MM.1S (cell line): ENCODE measurements around the gene HRAS.

Experiments used
- DNase-seq: peaks from one replicate; pipeline ENCODE4 v3.0.0-alpha.2; 2015
- H2AFZ ChIP-seq: fragments of 300-600 bp; sonication (generic); 2 replicates; pipeline ENCODE4 v1.6.0; 2016; ENCODE audit warnings: antibody characterized with exemption, low read length
- H3F3A ChIP-seq: fragments of 300-600 bp; sonication (generic); 2 replicates; pipeline ENCODE4 v1.6.1; 2016; ENCODE audit warnings: mild to moderate bottlenecking, antibody characterized with exemption, low read length, moderate library complexity, mixed read lengths; ENCODE audit not compliant: insufficient read depth
- H3K27ac ChIP-seq: fragments of 300-600 bp; sonication (generic); 2 replicates; pipeline ENCODE4 v1.5.1; 2016; ENCODE audit warnings: mild to moderate bottlenecking, low read length
- H3K27me3 ChIP-seq: fragments of 300-600 bp; sonication (generic); replicated peaks from 2 replicates; pipeline ENCODE4 v1.6.0; 2016; ENCODE audit warnings: low read length; ENCODE audit not compliant: insufficient read depth
- H3K36me3 ChIP-seq: fragments of 300-600 bp; sonication (generic); replicated peaks from 2 replicates; pipeline ENCODE4 v1.6.1; 2016; ENCODE audit warnings: mild to moderate bottlenecking, low read length, mixed read lengths; ENCODE audit not compliant: insufficient read depth
- H3K4me1 ChIP-seq: fragments of 300-600 bp; sonication (generic); 2 replicates; pipeline ENCODE4 v1.6.1; 2016; ENCODE audit warnings: low read length, mixed read lengths
- H3K4me2 ChIP-seq: fragments of 300-600 bp; sonication (generic); 2 replicates; pipeline ENCODE4 v1.6.0; 2016; ENCODE audit warnings: low read depth, low read length
- H3K4me3 ChIP-seq: fragments of 300-600 bp; sonication (generic); 2 replicates; pipeline ENCODE4 v1.5.1; 2016; ENCODE audit warnings: low read length, mixed read lengths
- H3K79me2 ChIP-seq: fragments of 300-600 bp; sonication (generic); 2 replicates; pipeline ENCODE4 v1.6.1; 2016; ENCODE audit warnings: mixed run types, low read length, mixed read lengths
- H3K9ac ChIP-seq: fragments of 300-600 bp; sonication (generic); 2 replicates; pipeline ENCODE4 v1.6.1; 2016; ENCODE audit warnings: low read length, mixed read lengths
- H3K9me2 ChIP-seq: fragments of 300-600 bp; sonication (generic); replicated peaks from 2 replicates; pipeline ENCODE4 v1.6.1; 2016; ENCODE audit warnings: mild to moderate bottlenecking, low read length, mixed read lengths; ENCODE audit not compliant: insufficient read depth
- H3K9me3 ChIP-seq: fragments of 300-600 bp; sonication (generic); replicated peaks from 2 replicates; pipeline ENCODE4 v1.6.1; 2016; ENCODE audit warnings: mild to moderate bottlenecking, low read length, mixed read lengths; ENCODE audit not compliant: insufficient read depth
- H4K20me1 ChIP-seq: fragments of 300-600 bp; sonication (generic); 2 replicates; pipeline ENCODE4 v1.6.1; 2016; ENCODE audit warnings: mild to moderate bottlenecking, low read length, moderate library complexity, mixed read lengths; ENCODE audit not compliant: insufficient read depth
- EZH2 ChIP-seq: fragments of 300-600 bp; sonication (generic); optimal IDR thresholded peaks from 2 replicates; pipeline ENCODE3; 2017; ENCODE audit warnings: low read depth, mild to moderate bottlenecking, antibody characterized with exemption, low read length, mixed read lengths
- EZH2phosphoT487 ChIP-seq: fragments of 300-600 bp; sonication (generic); IDR thresholded peaks from 2 replicates; pipeline ENCODE4 v1.6.1; 2018; ENCODE audit warnings: antibody characterized with exemption, low read length
- TF ChIP-seq, protein P1 (sequence below): fragments of 300-600 bp; sonication (generic); IDR thresholded peaks from 2 replicates; pipeline ENCODE4 v1.5.1; 2016; ENCODE audit warnings: antibody characterized with exemption, low read length, mixed read lengths

Gene HRAS

DNA sequence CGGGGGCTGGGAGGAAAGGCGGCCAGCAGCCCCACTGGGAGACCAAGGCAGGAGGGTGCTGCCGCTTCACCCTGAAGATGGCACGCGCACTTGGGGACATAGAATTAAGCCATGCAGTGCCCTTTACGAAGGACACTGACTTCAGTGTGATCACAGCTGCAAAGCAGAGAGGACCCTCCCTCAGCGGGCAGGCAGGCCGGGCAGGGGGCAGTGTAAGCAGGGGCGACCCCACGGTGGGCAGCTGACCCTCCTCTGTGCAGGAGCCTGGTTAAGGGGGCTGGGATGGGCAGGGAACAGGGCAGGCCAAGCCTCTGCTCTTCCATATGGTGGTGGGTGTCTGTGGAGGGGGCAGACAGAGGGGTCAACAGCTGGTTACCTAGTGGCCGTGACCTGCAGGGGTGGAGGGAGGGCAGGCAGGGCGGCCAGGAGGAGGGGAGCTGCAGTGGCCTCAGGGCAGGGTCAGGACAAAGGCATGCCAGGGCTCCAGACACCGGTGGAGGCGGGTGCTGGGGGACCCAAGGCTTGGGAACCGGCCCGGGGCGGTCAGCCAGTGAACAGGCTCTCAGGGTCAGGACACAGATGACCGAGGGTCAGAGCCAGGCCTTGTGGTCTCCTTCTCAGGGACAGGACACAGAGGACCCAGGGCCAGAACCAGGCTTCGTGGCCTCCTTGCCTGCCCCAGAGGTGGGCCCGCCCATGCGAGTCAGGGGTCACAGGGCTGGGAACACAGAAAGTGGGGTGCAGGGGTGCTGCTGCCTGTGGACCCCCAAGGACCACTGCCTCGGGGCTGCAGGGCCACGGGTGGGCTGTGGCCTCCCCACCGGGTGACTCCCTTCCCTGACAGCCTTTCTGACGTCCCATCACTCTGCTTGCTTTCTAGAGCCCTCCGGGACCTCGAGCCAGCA lies 18.0 kb upstream of the HRAS start:
- Histone ChIP-seq H3K27ac (no peak overlapping the region), H3F3A (no peaks in the 10 kb centered on the region), H3K9ac (no peak overlapping the region)

DNA sequence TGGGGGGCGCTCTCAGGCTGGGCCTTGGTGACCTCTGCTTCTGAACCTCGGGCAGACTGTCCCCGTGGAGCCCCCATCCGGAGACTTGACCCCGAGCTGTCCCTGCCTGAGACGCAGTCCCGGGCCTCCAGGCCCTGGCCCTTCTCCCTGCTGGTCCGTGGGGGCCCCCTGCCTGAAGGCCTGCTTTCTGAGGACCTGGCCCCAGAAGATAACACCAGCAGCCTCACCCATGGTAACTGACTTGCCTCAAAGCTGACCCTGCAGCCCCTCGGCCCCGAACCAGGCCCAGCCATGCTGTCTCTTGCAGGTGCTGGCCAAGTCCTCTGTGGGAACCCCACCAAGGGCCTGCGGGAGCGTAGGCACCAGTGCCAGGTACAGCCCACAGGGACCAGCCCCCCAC lies 16.2 kb upstream of the HRAS start:
- Histone ChIP-seq H2AFZ (no peak overlapping the region), H3K9ac (no peak overlapping the region), H3K9me3 (no peaks in the 10 kb centered on the region), H3K4me1 (no peaks in the 10 kb centered on the region), H3K4me2 (no peak overlapping the region), H3K4me3 (no peak overlapping the region), H3K36me3 (no peaks in the 10 kb centered on the region), H3K27ac (no peak overlapping the region), H4K20me1 (no peaks in the 10 kb centered on the region), H3K9me2 (no peaks in the 10 kb centered on the region), H3K27me3 (peaks cover 16% of the 10 kb centered on the region), H3K79me2 (no peaks in the 10 kb centered on the region), H3F3A (no peaks in the 10 kb centered on the region)
- no peak for DNase-seq
- TF ChIP-seq EZH2 (no peak), EZH2phosphoT487 (no peak)

More for the DNA sequence above, 18.0 kb upstream of the HRAS start:
- Histone ChIP-seq H3K4me1 (no peaks in the 10 kb centered on the region), H3K4me3 (no peak overlapping the region), H3K79me2 (no peaks in the 10 kb centered on the region), H3K36me3 (no peaks in the 10 kb centered on the region), H3K9me3 (no peaks in the 10 kb centered on the region), H2AFZ (no peak overlapping the region), H3K9me2 (no peaks in the 10 kb centered on the region), H3K27me3 (peaks cover 31% of the 10 kb centered on the region), H4K20me1 (no peaks in the 10 kb centered on the region), H3K4me2 (no peak overlapping the region)
- no peak for DNase-seq
- TF ChIP-seq, protein P1, sequence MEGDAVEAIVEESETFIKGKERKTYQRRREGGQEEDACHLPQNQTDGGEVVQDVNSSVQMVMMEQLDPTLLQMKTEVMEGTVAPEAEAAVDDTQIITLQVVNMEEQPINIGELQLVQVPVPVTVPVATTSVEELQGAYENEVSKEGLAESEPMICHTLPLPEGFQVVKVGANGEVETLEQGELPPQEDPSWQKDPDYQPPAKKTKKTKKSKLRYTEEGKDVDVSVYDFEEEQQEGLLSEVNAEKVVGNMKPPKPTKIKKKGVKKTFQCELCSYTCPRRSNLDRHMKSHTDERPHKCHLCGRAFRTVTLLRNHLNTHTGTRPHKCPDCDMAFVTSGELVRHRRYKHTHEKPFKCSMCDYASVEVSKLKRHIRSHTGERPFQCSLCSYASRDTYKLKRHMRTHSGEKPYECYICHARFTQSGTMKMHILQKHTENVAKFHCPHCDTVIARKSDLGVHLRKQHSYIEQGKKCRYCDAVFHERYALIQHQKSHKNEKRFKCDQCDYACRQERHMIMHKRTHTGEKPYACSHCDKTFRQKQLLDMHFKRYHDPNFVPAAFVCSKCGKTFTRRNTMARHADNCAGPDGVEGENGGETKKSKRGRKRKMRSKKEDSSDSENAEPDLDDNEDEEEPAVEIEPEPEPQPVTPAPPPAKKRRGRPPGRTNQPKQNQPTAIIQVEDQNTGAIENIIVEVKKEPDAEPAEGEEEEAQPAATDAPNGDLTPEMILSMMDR: no peak
- TF ChIP-seq EZH2: no peak
- no peak for TF ChIP-seq EZH2phosphoT487

DNA sequence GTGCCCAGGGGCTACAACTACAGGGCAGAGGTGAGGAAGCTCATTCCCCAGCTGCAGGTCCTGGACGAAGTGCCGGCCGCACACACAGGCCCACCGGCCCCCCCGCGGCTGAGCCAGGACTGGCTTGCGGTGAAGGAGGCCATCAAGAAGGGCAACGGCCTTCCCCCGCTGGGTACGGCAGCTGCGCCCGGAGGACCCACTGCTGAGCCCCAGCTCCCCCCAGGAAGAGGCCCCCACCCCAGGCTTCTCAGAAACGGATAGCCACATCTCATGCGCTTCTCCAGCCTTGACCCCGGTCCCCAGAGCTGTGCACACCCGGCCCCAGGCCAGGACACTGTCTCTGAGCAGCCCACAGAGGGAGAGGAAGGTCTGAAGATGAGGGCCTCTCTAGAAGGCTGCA lies 15.8 kb upstream of the HRAS start:
- H3K36me3 ChIP-seq: no peaks in the 10 kb centered on the region
- no peaks in the 10 kb centered on the region for H3K9me2 ChIP-seq
- peaks cover 12% of the 10 kb centered on the region for H3K27me3 ChIP-seq
- no peaks in the 10 kb centered on the region for H4K20me1 ChIP-seq
- H3K9me3 ChIP-seq: no peaks in the 10 kb centered on the region
- H3K9ac ChIP-seq: no peak overlapping the region
- no peak overlapping the region for H3K4me2 ChIP-seq
- H3F3A ChIP-seq: no peaks in the 10 kb centered on the region
- H3K79me2 ChIP-seq: no peaks in the 10 kb centered on the region
- H3K4me3 ChIP-seq: no peak overlapping the region
- no peak overlapping the region for H2AFZ ChIP-seq
- TF ChIP-seq EZH2 (no peak), EZH2phosphoT487 (no peak)
- TF ChIP-seq, protein P1: no peak
- DNase-seq: no peak
- no peaks in the 10 kb centered on the region for H3K4me1 ChIP-seq
- no peak overlapping the region for H3K27ac ChIP-seq

DNA sequence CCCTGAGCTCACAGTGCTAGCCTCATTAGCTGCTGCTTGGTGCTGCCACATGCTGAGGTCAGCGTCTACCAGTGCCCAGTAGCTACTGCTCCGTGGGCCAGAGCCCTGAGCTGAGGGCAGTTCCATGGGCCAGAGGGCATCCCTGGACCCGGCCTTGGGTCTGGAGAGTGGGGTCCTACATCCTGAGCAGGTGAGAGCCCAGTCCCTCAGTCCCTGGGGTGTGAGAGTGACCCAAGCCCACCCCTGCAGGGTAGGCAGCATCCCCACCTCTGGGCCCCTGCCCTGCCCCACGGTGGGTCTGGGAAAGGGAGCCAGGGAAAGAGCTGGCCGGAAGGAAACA lies 15.3 kb upstream of the HRAS start:
- Histone ChIP-seq H3K27me3 (peaks cover 9% of the 10 kb centered on the region), H3K9me2 (no peaks in the 10 kb centered on the region), H3K36me3 (no peaks in the 10 kb centered on the region), H3K9ac (no peak overlapping the region), H3K79me2 (no peaks in the 10 kb centered on the region), H3K27ac (no peak overlapping the region), H3K4me1 (no peaks in the 10 kb centered on the region), H3F3A (no peaks in the 10 kb centered on the region), H2AFZ (no peak overlapping the region), H3K4me2 (no peak overlapping the region), H3K4me3 (no peak overlapping the region), H3K9me3 (no peaks in the 10 kb centered on the region), H4K20me1 (no peaks in the 10 kb centered on the region)
- no peak for TF ChIP-seq EZH2
- no peak for DNase-seq
